Astrocyte (in vitro differentiated cells and primary cell): Measurements from ENCODE around the gene PRSS36. TPM values are rescaled to one million over a fixed set of nuclear protein-coding genes. Genes with fewer than 3 reads are reported as not detected.
"Not testable (repeated sequence)": the region's sequence is repeated elsewhere in the genome, so short reads cannot be mapped to it uniquely, and the experiment has no call there.

Experiments used
- DNase-seq: peaks from one replicate; pipeline ENCODE4 v3.0.0-alpha.2; 2010; ENCODE audit warnings: low read depth
- FAIRE-seq: peaks from 2 replicates; lab custom pipeline; 2011; peaks lifted over from hg19 to GRCh38; lab: Jason Lieb, UNC
- H2AFZ ChIP-seq: 2 replicates; pipeline ENCODE4 v1.6.0; 2012; ENCODE audit warnings: low read depth, low read length, inconsistent platforms
- H3K27ac ChIP-seq: 2 replicates; pipeline ENCODE4 v1.5.1; 2011; ENCODE audit warnings: low read depth, low read length, inconsistent platforms
- H3K27me3 ChIP-seq: 2 replicates; pipeline ENCODE4 v1.6.0; 2011; ENCODE audit warnings: low read length, inconsistent platforms; ENCODE audit not compliant: insufficient read depth
- H3K36me3 ChIP-seq: 2 replicates; pipeline ENCODE4 v1.5.1; 2011; ENCODE audit warnings: low read length, inconsistent platforms; ENCODE audit not compliant: insufficient read depth
- H3K4me1 ChIP-seq: 2 replicates; pipeline ENCODE4 v1.5.1; 2011; ENCODE audit warnings: low read length, inconsistent platforms; ENCODE audit not compliant: insufficient read depth
- H3K4me2 ChIP-seq: 2 replicates; pipeline ENCODE4 v1.6.0; 2012; ENCODE audit warnings: low read length, inconsistent platforms
- H3K4me3 ChIP-seq: 2 replicates; pipeline ENCODE4 v1.5.1; 2011; ENCODE audit warnings: low read depth, mild to moderate bottlenecking, low read length, inconsistent platforms; ENCODE audit not compliant: insufficient read depth
- H3K79me2 ChIP-seq: 2 replicates; pipeline ENCODE4 v1.6.0; 2012; ENCODE audit warnings: mild to moderate bottlenecking, low read length, inconsistent platforms; ENCODE audit not compliant: insufficient read depth
- H3K9ac ChIP-seq: 2 replicates; pipeline ENCODE4 v1.6.0; 2012; ENCODE audit warnings: mild to moderate bottlenecking, low read length, inconsistent platforms
- H3K9me3 ChIP-seq: 2 replicates; pipeline ENCODE4 v1.5.1; 2012; ENCODE audit warnings: low read depth, mild to moderate bottlenecking, low read length, inconsistent platforms; ENCODE audit not compliant: insufficient read depth
- H4K20me1 ChIP-seq: 2 replicates; pipeline ENCODE4 v1.6.0; 2012; ENCODE audit warnings: low read length, inconsistent platforms; ENCODE audit not compliant: insufficient read depth
- H3K27ac Mint-ChIP-seq: one replicate; pipeline ENCODE4 v1.8.0; 2021; ENCODE audit warnings: mild to moderate bottlenecking, mixed read lengths; ENCODE audit not compliant: unreplicated experiment
- H3K27me3 Mint-ChIP-seq: one replicate; pipeline ENCODE4 v1.8.0; 2021; ENCODE audit warnings: low read depth, mixed read lengths; ENCODE audit not compliant: unreplicated experiment
- H3K36me3 Mint-ChIP-seq: one replicate; pipeline ENCODE4 v1.8.0; 2021; ENCODE audit warnings: low read depth, mixed read lengths; ENCODE audit not compliant: unreplicated experiment
- H3K4me1 Mint-ChIP-seq: one replicate; pipeline ENCODE4 v1.8.0; 2021; ENCODE audit warnings: low read depth, mixed read lengths; ENCODE audit not compliant: unreplicated experiment
- H3K4me3 Mint-ChIP-seq: one replicate; pipeline ENCODE4 v1.8.0; 2021; ENCODE audit warnings: mild to moderate bottlenecking, moderate library complexity, mixed read lengths; ENCODE audit not compliant: unreplicated experiment
- H3K9me3 Mint-ChIP-seq: one replicate; pipeline ENCODE4 v1.8.0; 2021; ENCODE audit warnings: mild to moderate bottlenecking, mixed read lengths; ENCODE audit not compliant: unreplicated experiment
- EZH2 ChIP-seq: IDR thresholded peaks from 2 replicates; pipeline ENCODE4 v1.6.1; 2012; ENCODE audit warnings: mild to moderate bottlenecking, low read length, inconsistent platforms; ENCODE audit not compliant: insufficient read depth
- total RNA-seq: library from RNA; stranded (reverse); gene quantifications from 2 replicates; pipeline ENCODE4 v1.2.1, GENCODE V29; 2021
- TF ChIP-seq, protein P1 (sequence below): IDR thresholded peaks from 2 replicates; pipeline ENCODE4 v1.5.1; 2011; ENCODE audit warnings: low read depth, mild to moderate bottlenecking, inconsistent platforms, low read length, moderate library complexity; ENCODE audit not compliant: insufficient read depth

Gene PRSS36
- total RNA-seq, 1 donor from 2014 or later, result 0.41 TPM

DNA sequence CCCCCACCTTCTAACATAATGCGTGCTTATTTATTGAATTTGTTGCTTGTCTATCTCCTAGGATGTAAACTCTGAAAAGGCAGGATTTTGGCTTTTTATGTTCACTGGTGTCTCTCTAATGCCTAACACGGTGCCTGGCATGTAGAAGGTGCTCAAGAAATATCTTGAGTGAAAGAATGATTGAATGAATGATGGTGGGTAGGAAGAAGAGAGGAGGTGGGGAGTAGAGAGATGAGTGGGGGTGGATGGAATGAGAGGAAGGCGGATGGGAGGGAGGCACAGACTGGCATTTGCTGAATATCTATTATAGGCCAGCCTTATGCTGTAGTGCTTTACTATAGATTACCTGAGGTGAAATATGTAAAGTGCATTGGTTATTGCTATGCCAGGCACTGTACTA is 2.3 kb downstream of the PRSS36 start:
- Mint-ChIP-seq H3K36me3 (no peaks in the 10 kb centered on the region), H3K27me3 (peaks cover 31% of the 10 kb centered on the region), H3K4me1 (no peaks in the 10 kb centered on the region), H3K27ac (no peak overlapping the region), H3K4me3 (peak overlapping the region; percentile 54), H3K9me3 (peaks cover 5% of the 10 kb centered on the region)
- Histone ChIP-seq H3K4me3 (no peak overlapping the region), H2AFZ (no peak overlapping the region), H3K9me3 (no peaks in the 10 kb centered on the region), H3K4me2 (no peak overlapping the region), H4K20me1 (no peaks in the 10 kb centered on the region), H3K4me1 (peaks cover 4% of the 10 kb centered on the region), H3K27ac (no peak overlapping the region), H3K36me3 (no peaks in the 10 kb centered on the region), H3K27me3 (peaks cover 29% of the 10 kb centered on the region), H3K9ac (no peak overlapping the region), H3K79me2 (no peaks in the 10 kb centered on the region)
- FAIRE-seq, result no peak
- DNase-seq, result no peak
- TF ChIP-seq, protein P1, sequence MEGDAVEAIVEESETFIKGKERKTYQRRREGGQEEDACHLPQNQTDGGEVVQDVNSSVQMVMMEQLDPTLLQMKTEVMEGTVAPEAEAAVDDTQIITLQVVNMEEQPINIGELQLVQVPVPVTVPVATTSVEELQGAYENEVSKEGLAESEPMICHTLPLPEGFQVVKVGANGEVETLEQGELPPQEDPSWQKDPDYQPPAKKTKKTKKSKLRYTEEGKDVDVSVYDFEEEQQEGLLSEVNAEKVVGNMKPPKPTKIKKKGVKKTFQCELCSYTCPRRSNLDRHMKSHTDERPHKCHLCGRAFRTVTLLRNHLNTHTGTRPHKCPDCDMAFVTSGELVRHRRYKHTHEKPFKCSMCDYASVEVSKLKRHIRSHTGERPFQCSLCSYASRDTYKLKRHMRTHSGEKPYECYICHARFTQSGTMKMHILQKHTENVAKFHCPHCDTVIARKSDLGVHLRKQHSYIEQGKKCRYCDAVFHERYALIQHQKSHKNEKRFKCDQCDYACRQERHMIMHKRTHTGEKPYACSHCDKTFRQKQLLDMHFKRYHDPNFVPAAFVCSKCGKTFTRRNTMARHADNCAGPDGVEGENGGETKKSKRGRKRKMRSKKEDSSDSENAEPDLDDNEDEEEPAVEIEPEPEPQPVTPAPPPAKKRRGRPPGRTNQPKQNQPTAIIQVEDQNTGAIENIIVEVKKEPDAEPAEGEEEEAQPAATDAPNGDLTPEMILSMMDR, result no peak
- no peak for TF ChIP-seq EZH2

DNA sequence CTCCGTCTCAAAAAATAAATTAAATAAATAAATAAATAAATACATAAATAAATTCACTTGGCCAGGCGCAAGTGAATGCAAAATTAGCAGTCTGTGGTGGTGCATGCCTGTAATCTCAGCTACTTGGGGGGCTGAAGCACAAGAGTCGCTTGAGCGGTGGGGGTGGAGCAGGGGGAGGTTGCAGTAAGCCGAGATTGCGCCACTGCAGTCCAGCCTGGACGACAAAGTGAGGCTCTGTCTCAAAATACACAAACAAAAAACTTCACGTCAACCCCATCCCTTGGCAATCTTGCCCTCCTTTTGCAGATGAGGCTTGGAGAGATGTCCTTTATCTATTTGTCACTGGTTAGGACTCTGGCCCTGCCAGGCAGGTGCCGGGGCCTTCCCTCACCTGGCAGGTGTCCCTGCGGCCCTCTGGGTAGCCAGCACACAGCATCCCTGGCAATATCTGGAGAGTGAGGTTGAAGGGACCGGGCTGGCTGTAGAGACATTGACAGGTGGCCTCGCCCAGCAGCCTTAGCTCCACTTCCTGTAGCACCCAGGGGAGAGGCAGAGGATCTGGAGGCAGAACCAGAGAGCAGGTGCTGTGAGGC is 4.4 kb downstream of the PRSS36 start:
- no peak for FAIRE-seq
- H2AFZ ChIP-seq, result no peak overlapping the region
- no peak overlapping the region for H3K27ac ChIP-seq
- no peak overlapping the region for H3K4me2 ChIP-seq
- Mint-ChIP-seq H3K36me3 (no peaks in the 10 kb centered on the region), H3K27ac (no peak overlapping the region), H3K9me3 (peaks cover 5% of the 10 kb centered on the region), H3K27me3 (peaks cover 31% of the 10 kb centered on the region), H3K4me3 (no peak overlapping the region), H3K4me1 (peaks cover 5% of the 10 kb centered on the region)
- no peaks in the 10 kb centered on the region for H3K9me3 ChIP-seq
- H3K4me3 ChIP-seq, result no peak overlapping the region
- H3K27me3 ChIP-seq, result peaks cover 29% of the 10 kb centered on the region
- H3K36me3 ChIP-seq, result no peaks in the 10 kb centered on the region
- no peaks in the 10 kb centered on the region for H3K79me2 ChIP-seq
- H3K9ac ChIP-seq, result no peak overlapping the region
- TF ChIP-seq, protein P1, result no peak
- no peak for TF ChIP-seq EZH2
- no peak for DNase-seq
- H4K20me1 ChIP-seq, result no peaks in the 10 kb centered on the region
- peaks cover 12% of the 10 kb centered on the region for H3K4me1 ChIP-seq

DNA sequence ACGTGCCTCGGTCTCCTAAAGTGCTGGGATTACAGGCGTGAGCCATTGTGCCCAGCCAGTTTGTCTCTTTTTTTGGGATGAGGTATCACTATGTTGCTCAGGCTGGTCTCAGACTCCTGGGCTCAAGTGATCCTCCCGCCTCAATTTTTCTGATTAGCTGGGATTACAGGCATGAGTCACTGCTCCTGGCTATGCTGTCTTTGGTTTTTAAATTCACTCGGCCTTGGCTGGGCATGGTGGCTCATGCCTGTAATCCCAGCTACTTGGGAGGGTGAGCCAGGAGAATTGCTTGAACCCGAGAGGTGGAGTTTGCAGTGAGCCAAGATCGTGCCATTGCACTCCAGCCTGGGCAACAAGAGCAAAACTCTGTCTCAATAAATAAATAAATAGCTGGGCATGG is 5.4 kb downstream of the PRSS36 start:
- H3K9me3 Mint-ChIP-seq, DNase-seq, H3K4me1 Mint-ChIP-seq, H3K4me3 ChIP-seq, H3K27ac Mint-ChIP-seq, FAIRE-seq, H4K20me1 ChIP-seq, H3K79me2 ChIP-seq, H3K36me3 Mint-ChIP-seq, H3K9me3 ChIP-seq, H2AFZ ChIP-seq, H3K27ac ChIP-seq, H3K4me3 Mint-ChIP-seq, H3K4me2 ChIP-seq, H3K9ac ChIP-seq, H3K36me3 ChIP-seq: not testable (repeated sequence)
- Histone ChIP-seq H3K4me1 (peaks cover 12% of the 10 kb centered on the region), H3K27me3 (peaks cover 29% of the 10 kb centered on the region)
- peaks cover 29% of the 10 kb centered on the region for H3K27me3 Mint-ChIP-seq
